ENCODE results near the gene UCK2.

The UCK2 gene

GRCh38 chr1:165834881-165835280, 7.5 kb downstream of the UCK2 start:
- DNase-seq, result no peak

- peak; percentile 85 for DNase-seq
Measured at GRCh38 chr1:165836664-165837482, 9.5 kb downstream of the UCK2 start.

- DNase-seq, result peak; percentile 7
Measured at GRCh38 chr1:165837838-165838364, 10.5 kb downstream of the UCK2 start.

- no peak for DNase-seq
Measured at GRCh38 chr1:165840423-165840822, 13.0 kb downstream of the UCK2 start.

GRCh38 chr1:165841582-165842017, 14.2 kb downstream of the UCK2 start:
- no peak for DNase-seq

- DNase-seq, result no peak
Measured at GRCh38 chr1:165842023-165842670, 14.7 kb downstream of the UCK2 start.

GRCh38 chr1:165842671-165843129, 15.3 kb downstream of the UCK2 start:
- DNase-seq, result no peak

GRCh38 chr1:165843304-165843703, 15.9 kb downstream of the UCK2 start:
- no peak for DNase-seq

- no peak for DNase-seq
Measured at GRCh38 chr1:165844114-165844798, 16.8 kb downstream of the UCK2 start.

- no peak for DNase-seq
Measured at GRCh38 chr1:165844933-165845332, 17.5 kb downstream of the UCK2 start.

GRCh38 chr1:165845569-165845968, 18.2 kb downstream of the UCK2 start:
- DNase-seq, result no peak

- DNase-seq, result no peak
Measured at GRCh38 chr1:165845992-165846748, 18.8 kb downstream of the UCK2 start.

GRCh38 chr1:165847486-165847885, 20.1 kb downstream of the UCK2 start:
- no peak for DNase-seq

- no peak for DNase-seq
Measured at GRCh38 chr1:165849353-165850133, 22.1 kb downstream of the UCK2 start.

- peak; percentile 11 for DNase-seq
Measured at GRCh38 chr1:165851034-165851658, 23.7 kb downstream of the UCK2 start.

- no peak for DNase-seq
Measured at GRCh38 chr1:165852871-165853270, 25.5 kb downstream of the UCK2 start.

- DNase-seq, result no peak
Measured at GRCh38 chr1:165853528-165854075, 26.2 kb downstream of the UCK2 start.

GRCh38 chr1:165854101-165854845, 26.9 kb downstream of the UCK2 start:
- no peak for DNase-seq

GRCh38 chr1:165855010-165855838, 27.8 kb downstream of the UCK2 start:
- no peak for DNase-seq

Measured in DMS79 treated with DMSO at 0.1 percent for 48 hours (cell line).